ENCODE measurements around the gene NLRP12. TPM values are rescaled to one million over a fixed set of nuclear protein-coding genes. Genes with fewer than 3 reads are reported as not detected.

NLRP12 gene, protein sequence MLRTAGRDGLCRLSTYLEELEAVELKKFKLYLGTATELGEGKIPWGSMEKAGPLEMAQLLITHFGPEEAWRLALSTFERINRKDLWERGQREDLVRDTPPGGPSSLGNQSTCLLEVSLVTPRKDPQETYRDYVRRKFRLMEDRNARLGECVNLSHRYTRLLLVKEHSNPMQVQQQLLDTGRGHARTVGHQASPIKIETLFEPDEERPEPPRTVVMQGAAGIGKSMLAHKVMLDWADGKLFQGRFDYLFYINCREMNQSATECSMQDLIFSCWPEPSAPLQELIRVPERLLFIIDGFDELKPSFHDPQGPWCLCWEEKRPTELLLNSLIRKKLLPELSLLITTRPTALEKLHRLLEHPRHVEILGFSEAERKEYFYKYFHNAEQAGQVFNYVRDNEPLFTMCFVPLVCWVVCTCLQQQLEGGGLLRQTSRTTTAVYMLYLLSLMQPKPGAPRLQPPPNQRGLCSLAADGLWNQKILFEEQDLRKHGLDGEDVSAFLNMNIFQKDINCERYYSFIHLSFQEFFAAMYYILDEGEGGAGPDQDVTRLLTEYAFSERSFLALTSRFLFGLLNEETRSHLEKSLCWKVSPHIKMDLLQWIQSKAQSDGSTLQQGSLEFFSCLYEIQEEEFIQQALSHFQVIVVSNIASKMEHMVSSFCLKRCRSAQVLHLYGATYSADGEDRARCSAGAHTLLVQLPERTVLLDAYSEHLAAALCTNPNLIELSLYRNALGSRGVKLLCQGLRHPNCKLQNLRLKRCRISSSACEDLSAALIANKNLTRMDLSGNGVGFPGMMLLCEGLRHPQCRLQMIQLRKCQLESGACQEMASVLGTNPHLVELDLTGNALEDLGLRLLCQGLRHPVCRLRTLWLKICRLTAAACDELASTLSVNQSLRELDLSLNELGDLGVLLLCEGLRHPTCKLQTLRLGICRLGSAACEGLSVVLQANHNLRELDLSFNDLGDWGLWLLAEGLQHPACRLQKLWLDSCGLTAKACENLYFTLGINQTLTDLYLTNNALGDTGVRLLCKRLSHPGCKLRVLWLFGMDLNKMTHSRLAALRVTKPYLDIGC
- total RNA-seq: not detected in 2 replicates

DNA sequence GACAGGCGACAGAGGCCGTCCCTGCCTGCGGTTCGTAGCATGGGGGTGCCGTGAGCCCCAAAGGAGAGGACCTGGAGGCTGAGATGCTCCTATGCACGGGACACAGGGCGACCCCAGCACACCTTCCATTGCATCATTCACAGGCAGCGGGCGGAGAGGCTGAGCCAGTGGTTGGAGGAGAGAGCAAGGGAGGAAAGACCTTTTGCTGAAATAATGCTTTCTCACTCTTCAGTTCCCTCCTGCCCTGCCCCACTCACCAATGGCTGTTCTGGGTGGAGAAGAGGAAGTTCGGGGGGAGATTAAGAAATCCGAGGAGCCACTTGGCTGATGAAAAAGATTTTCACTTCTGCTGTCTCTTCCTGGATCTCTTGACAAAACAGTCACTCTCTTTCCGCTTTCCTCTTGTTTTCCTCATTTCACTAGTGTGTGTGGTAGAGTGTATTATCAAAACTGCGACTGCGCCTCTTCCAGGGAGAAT, at the start of gene NLRP12:
NLRP12 (minus strand) TSS at position 181 of the 478 bp plus-strand sequence; CDS start at position 41, 140 bp downstream.
- intact Hi-C loops (cut with micrococcal nuclease): no loop called here

- intact Hi-C loops (cut with micrococcal nuclease): no loop called here
These were observed 48.6 kb upstream of the NLRP12 start for GRCh38 chr19:53872762-53873161.

DNA sequence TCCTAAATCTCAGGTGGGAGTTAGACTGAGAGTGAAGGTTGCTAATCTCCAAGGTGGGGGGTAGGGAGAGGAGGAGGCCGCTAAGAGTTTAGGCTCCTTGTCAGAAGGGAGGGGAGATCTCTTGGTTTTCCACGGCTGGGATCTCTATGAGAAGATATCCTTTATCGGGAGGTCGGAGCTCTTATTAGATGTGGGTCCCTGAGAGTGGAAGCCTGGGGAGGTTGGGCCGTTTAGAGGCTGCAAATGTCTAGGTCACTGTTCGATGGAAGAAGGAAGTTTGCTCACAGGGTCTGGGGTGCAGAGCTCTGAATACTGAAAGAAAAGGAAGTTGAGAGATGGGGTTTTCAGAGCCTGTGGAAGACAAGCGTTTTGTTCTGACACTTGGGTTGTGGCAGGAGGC, 47.3 kb upstream of the NLRP12 start:
- intact Hi-C loops (cut with micrococcal nuclease): no loop called here

GRCh38 chr19:53870485-53870844, 46.4 kb upstream of the NLRP12 start:
- intact Hi-C loops (cut with micrococcal nuclease): no loop called here

GRCh38 chr19:53869805-53870484, 45.8 kb upstream of the NLRP12 start:
- intact Hi-C loops (cut with micrococcal nuclease): loop anchor here (1.0 to 10.0 kb wide), 11 partner anchors 9 to 1735 kb away; partner anchors contain the start of genes PRPF31, TFPT, ZNF160 and ZNF524

DNA sequence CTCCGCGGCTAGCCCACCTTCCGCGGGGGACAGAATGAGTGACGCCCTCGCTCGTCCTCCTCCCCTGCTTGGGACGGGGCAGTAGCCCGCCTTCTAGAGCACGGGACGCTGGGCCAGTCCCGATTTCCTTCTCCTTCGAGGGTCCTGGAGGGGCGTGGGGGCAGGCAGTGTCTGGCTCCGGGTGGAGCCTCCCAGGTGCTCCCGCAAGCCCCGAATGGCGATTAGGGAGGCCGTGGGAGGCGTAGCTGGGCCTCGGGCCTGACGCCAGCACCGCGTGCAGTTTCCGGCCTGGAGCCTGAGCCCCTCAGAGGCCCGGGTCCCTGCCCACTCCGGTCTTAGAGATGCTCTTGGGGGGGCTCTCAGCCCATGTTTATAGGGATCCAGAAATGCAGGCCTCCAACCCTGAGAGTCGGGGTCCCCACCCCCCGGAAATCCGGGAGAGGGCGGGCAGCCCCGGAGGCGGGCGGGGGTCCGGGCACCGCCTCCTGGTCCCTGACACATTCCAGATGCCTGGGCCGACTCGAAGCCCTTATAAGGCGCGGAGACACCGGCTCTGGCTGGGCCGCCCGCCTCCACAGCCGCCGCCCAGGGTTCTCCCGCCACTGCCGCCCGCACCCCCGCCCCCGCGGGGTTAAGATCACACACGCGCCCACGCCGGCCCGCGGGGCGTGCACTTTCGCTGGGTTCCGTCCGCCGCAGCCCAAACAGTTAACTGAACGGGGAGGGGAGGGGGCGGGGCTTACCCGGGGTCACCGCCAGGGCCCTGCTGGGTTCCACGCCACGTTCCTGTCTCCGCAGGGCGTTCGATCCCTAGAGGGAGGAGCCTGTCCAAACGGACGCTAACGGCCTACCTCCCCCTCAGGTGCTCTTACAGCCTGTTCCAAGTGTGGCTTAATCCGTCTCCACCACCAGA, 45.0 kb upstream of the NLRP12 start:
- intact Hi-C loops (cut with micrococcal nuclease): loop anchor here (1.0 to 10.0 kb wide), 11 partner anchors 10 to 1736 kb away; partner anchors contain the start of genes PRPF31, TFPT, ZNF160 and ZNF524

DNA sequence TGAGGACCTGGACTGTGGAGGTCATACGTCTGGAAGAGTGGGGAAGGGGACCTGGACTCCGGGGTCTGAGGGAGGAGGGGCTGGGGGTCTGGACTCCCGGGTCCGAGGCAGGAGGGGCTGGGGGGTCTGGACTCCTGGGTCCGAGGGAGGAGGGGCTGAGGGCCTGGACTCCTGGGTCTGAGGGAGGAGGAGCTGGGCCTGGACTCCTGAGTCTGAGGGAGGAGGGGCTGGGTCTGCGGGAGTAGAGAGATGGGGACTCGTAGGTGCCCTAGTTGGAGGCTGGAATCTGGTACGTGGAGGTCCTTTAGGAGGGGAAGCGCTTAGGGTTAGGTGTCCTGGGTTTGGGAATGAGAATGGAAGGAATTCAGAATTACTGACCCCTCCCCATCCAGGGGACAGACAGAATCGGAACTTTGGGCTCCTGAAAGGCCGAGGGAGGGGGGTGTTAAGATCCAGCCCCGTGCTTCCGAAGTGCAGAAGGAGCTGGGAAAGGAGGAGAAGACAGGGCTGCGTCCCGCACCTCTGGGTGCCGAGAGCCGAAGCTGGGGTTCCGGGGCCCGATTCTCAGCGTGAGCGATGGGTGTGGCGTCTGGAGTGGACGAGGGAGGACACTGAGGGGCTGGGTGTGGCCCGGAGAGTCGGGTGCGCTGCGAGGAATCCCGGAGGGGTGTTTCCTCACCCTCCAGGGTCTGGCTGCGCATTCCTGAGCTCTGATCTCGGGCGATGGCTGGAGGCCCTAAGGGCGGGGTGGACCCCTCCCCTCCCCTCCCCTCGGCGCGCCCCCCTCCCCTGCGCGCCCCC, 44.2 kb upstream of the NLRP12 start:
- intact Hi-C loops (cut with micrococcal nuclease): loop anchor here (2.0 to 10.0 kb wide), 8 partner anchors 347 to 1737 kb away; partner anchors contain the start of genes ZNF160, ZNF524, ZNF665 and ZNF761

DNA sequence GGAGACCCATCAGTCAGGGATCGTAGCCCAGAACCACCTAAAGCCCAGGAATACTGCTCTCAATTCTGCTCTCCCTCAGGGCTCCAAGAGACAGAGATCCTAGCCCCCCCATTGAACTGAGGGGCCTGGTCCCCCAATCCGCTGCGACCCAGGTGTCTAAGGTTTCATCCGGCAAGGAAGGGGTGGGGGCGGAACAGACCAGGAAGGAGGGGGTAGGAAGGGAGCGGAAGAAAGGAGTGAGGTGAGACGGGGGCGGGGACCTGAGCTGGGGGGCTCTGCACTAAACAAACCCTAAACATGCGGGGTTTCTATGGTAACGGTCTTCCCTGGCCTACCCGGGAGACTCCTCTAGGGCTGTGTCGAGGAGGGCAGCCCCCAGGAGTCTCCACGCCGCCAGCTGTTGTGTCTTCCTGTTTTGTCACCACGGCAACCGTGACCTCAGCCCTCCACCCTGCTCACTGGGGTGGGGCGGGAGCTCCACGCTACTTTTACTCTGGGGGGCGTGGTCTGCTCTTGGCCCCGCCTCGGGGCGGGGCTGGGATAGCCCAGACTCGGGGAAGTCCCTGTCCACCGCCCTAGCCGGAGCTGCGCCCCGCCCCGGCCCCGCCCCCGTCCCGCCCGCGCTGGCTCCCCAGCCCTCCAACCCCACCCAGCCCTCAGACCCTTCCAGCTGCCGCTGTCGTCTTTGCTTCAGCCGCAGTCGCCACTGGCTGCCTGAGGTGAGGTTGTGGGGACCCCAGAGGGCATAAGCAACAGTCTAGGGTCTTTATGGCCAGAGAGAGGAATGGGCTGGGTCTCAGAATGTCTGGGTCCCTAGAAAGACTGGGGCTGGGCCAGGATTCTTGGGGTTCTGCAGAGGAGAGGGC, 43.3 kb upstream of the NLRP12 start, which contains the start of gene MYADM:
MYADM (plus strand) TSS at position 659 of the 866 bp plus-strand sequence. CDS start 5,647 bp downstream, outside the sequence.
- intact Hi-C loops (cut with micrococcal nuclease): loop anchor here (1.0 to 10.0 kb wide), 17 partner anchors 15 to 1737 kb away; partner anchors contain the start of genes CNOT3, LENG8, NDUFA3 and ZNF160

DNA sequence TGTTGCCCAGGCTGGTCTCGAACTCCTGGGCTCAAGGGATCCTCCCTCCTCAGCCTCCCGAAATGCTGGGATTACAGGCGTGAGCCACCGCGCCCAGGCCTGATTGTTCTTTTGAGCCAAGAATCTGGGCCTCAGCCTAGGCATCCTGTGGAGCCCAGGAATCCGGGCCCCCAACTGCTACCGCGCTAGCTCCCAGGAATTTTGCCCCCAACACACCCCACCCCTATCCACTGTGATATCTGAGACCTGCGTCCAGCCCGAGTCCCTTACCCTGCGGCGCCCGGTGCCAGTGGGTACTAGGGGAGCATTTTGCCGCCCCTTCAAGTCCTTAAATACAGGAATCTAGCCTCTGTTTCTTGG, 42.7 kb upstream of the NLRP12 start:
- intact Hi-C loops (cut with micrococcal nuclease): loop anchor here (1.0 to 10.0 kb wide), 14 partner anchors 15 to 1738 kb away; partner anchors contain the start of genes CNOT3, LENG8, NDUFA3 and ZNF524

- intact Hi-C loops (cut with micrococcal nuclease): loop anchor here (2.0 to 10.0 kb wide), 7 partner anchors 434 to 1739 kb away; partner anchors contain the start of genes LENG8, ZNF524, ZNF525 and ZNF665
These were observed 42.1 kb upstream of the NLRP12 start for GRCh38 chr19:53865918-53866864.

GRCh38 chr19:53865523-53865917, 41.4 kb upstream of the NLRP12 start:
- intact Hi-C loops (cut with micrococcal nuclease): loop anchor here (5.0 to 10.0 kb wide), 5 partner anchors 433 to 1739 kb away; partner anchors contain the start of genes ZNF524, ZNF665, ZNF761 and ZNF808

- intact Hi-C loops (cut with micrococcal nuclease): loop anchor here (10.0 kb wide), 3 partner anchors 510 to 1740 kb away; partner anchors contain the start of genes ZNF524, ZNF665 and ZNF865
These were observed 40.3 kb upstream of the NLRP12 start for GRCh38 chr19:53864308-53864836.

DNA sequence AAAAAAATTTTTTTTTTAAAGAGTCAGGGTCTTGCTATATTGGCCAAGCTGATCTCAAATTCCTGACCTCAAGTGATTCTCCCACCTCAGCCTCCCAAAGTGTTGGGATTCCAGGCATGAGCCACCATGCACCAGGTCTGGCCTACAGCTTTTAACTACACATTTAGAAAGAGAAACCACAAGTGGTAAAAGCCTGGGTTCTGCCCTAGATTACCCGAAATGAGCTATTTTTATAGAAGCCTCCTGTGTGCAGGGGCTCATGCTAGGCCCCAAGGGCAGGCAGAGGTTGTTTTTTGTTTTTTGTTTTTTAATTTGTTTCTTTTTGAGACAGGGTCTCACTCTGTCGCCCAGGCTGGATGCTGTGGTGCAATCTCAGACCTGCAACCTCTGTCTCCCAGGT, 29.6 kb upstream of the NLRP12 start:
- intact Hi-C loops (cut with micrococcal nuclease): loop anchor here (1.0 to 2.0 kb wide), 3 partner anchors 11 to 53 kb away; partner anchors contain the start of gene PRKCG

DNA sequence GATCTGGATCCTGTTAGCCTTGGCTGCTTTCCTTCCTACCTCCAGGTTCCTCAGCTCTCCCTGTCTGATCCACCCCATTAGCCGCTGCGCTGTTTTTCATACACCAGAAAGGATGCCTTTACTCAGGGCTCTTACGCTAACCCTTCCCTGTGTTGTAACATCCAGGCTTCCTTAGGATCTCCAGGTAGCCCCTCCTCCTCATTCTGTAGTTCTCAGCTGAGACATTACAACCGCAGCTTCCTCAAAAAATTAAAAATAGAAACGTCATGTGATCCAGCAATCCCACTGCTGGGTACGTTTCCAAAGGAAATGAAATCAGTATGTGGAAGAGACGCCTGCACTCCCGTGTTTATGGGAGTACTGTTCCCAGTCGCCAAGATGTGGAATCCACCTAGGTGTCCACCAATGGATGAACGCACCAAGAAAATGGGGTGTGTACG, 25.1 kb upstream of the NLRP12 start:
- intact Hi-C loops (cut with micrococcal nuclease): no loop called here

DNA sequence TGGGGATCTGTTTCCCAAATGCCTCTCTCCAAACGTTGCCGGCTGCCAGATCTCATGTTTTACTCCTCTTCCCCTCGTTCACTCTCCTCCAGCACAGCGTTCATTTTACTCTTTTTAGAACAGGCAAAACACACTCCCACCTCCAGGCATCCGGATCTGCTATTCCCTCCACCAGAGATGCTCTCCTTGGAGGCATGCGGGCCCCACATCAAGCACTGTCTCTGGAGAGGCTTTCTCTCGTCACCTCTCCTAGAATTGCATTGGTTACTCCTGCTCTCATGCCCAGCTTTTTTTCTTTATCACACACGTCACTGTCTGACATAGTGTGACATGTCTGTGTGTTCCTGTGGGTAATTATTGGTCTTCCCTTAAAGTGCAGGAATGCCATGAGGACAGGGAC, 23.4 kb upstream of the NLRP12 start:
- intact Hi-C loops (cut with micrococcal nuclease): no loop called here

- intact Hi-C loops (cut with micrococcal nuclease): no loop called here
These were observed 20.7 kb upstream of the NLRP12 start for GRCh38 chr19:53844849-53845246.

Data from T-helper 1 cell treated with Interleukin-12 subunit alpha and Interleukin-12 subunit beta and Interleukin-4 antibody, amounts not matched to agents 30 ng/mL and 1 ng/mL, for 36 hours (primary cell).